C4-2B (cell line): ENCODE results near the gene SREBF2.

ENCODE experiments used
- CTCF ChIP-seq: fragments of 450-650 bp; conservative IDR thresholded peaks from 2 replicates; pipeline ENCODE4 v1.5.1; 2017; ENCODE audit warnings: mild to moderate bottlenecking
- ZFX ChIP-seq: fragments of 450-650 bp; IDR thresholded peaks from 2 replicates; pipeline ENCODE4 v1.6.1; 2017

- TF ChIP-seq CTCF (no peak), ZFX (no peak)
Measured at GRCh38 chr22:41826021-41826420, 6.9 kb upstream of the SREBF2 start.
